Renal cortex interstitium (tissue), 11 donors: Measurements from ENCODE around the gene RAB1A. TPM values are rescaled to one million over a fixed set of nuclear protein-coding genes. Genes with fewer than 3 reads are reported as not detected.

Experiments
- DNase-seq, 11 donors: peaks; one replicate each; pipeline ENCODE4 v3.0.0-alpha.2; 2013; ENCODE audit warnings: low read depth in 9 of 11, low spot score in 4 of 11; ENCODE audit errors: extremely low read depth in 1 of 11
- polyA plus RNA-seq, 3 donors: library from polyadenylated mRNA; unstranded; fragments of 120-200 nt; gene quantifications; one replicate each; pipeline ENCODE4 v1.2.1, GENCODE V29; 2013; ENCODE audit not compliant: insufficient read length in 3 of 3

RAB1A gene
- polyA plus RNA-seq, 3 donors = 229 to 277 (median 254) TPM

- no peak for DNase-seq
Measured at GRCh38 chr2:65072181-65072970, 57.5 kb downstream of the RAB1A start.

GRCh38 chr2:65071499-65072180 lies 58.3 kb downstream of the RAB1A start:
- no peak for DNase-seq

GRCh38 chr2:65070856-65071255 lies 59.0 kb downstream of the RAB1A start:
- DNase-seq = no peak

GRCh38 chr2:65070172-65070830 lies 59.6 kb downstream of the RAB1A start:
- DNase-seq = no peak

- no peak for DNase-seq
Measured at GRCh38 chr2:65069439-65069824, 60.5 kb downstream of the RAB1A start.

GRCh38 chr2:65067806-65068553 lies 61.9 kb downstream of the RAB1A start:
- DNase-seq = no peak

GRCh38 chr2:65064728-65065552 lies 65.0 kb downstream of the RAB1A start:
- peak in 1 of 11 donors; percentile 36 for DNase-seq

- peak in 1 of 11 donors; percentile 29 for DNase-seq
Measured at GRCh38 chr2:65062843-65063825, 66.8 kb downstream of the RAB1A start.

GRCh38 chr2:65061910-65062339 lies 68.0 kb downstream of the RAB1A start:
- no peak for DNase-seq

- DNase-seq = no peak
Measured at GRCh38 chr2:65061146-65061909, 68.6 kb downstream of the RAB1A start.

- DNase-seq = no peak
Measured at GRCh38 chr2:65059071-65059470, 70.8 kb downstream of the RAB1A start.

GRCh38 chr2:65057391-65058052 lies 72.4 kb downstream of the RAB1A start:
- no peak for DNase-seq

GRCh38 chr2:65057054-65057375 lies 72.9 kb downstream of the RAB1A start:
- DNase-seq = no peak

- peak; percentile 85 to 97 (median 95) for DNase-seq
Measured at GRCh38 chr2:65056215-65057053, 73.5 kb downstream of the RAB1A start, which contains the start of gene CEP68. Gene CEP68 (plus strand): TSS chr2:65056416. CDS start chr2:65069445, 13,029 bp downstream.
